GM12864 (cell line): ENCODE data around the gene MAST4.

Experiments
- DNase-seq: peaks from one replicate; pipeline ENCODE4 v3.0.0-alpha.2; 2011; ENCODE audit warnings: low read depth
- H3K4me3 ChIP-seq: 2 replicates; pipeline ENCODE4 v1.5.1; 2011; ENCODE audit warnings: mild to moderate bottlenecking, low read depth, low read length, control low read depth
- TF ChIP-seq, protein P1 (sequence below): IDR thresholded peaks from 2 replicates; pipeline ENCODE4 v1.5.1; 2011; ENCODE audit warnings: low read depth, mild to moderate bottlenecking, moderate library complexity, low read length, control low read depth, inconsistent platforms; ENCODE audit errors: missing control alignments

The MAST4 gene

DNA sequence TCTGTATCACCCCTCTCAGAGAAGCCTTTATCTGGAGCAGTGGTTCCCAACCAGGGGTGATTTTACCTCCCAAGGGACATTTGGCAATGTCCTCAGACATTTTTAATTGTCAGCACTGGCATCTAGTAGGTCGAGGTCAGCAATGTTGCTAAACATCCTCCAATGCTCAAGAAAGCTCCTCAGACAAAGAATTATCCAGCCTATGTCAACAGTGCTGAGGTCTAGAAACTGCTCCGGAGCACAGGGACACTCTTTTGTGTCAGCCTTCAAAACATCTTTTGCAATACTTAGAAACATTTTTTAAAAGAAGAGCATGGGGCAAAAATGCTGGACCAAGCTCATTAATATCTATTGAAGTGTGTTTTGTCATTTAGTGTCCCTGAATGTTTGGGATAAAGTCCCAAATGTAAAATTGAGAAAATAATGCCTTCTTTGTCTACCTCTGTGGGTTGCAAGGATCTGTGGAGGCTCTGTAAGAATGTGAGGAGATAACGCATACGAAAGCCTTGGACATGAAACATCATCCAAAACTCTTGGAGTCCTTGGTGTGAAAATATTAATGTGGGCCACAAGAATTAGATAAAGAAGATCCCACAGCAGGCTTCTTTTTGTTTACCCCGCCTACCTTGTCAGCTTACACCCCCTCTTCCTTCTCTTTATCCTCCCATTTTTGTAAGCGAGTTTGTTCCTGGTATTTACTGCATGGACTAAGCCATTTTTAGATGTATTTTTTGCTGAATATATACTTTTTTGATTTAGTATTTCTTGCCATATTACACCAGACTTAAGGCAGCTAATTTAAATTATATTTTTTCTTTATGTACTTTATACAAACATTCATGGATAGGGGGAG, 406.9 kb downstream of the MAST4 start:
- H3K4me3 ChIP-seq, result no peak overlapping the region
- DNase-seq, result no peak
- TF ChIP-seq, protein P1, sequence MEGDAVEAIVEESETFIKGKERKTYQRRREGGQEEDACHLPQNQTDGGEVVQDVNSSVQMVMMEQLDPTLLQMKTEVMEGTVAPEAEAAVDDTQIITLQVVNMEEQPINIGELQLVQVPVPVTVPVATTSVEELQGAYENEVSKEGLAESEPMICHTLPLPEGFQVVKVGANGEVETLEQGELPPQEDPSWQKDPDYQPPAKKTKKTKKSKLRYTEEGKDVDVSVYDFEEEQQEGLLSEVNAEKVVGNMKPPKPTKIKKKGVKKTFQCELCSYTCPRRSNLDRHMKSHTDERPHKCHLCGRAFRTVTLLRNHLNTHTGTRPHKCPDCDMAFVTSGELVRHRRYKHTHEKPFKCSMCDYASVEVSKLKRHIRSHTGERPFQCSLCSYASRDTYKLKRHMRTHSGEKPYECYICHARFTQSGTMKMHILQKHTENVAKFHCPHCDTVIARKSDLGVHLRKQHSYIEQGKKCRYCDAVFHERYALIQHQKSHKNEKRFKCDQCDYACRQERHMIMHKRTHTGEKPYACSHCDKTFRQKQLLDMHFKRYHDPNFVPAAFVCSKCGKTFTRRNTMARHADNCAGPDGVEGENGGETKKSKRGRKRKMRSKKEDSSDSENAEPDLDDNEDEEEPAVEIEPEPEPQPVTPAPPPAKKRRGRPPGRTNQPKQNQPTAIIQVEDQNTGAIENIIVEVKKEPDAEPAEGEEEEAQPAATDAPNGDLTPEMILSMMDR, result no peak

DNA sequence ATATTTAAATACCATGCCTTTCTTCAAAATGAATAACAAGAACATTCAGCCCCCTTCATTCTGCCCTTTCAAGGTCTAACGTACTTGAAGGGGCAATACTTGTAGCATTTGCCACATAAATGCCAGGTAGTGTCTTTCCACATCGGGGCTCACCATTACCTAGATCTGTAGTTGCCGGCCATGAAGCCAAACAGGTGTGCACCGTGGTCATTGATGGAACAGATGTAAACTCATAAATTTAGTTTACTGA, 407.4 kb downstream of the MAST4 start:
- DNase-seq, result no peak
- H3K4me3 ChIP-seq, result peak overlapping the region; percentile 46; the same call in 1 of the 2 replicates
- TF ChIP-seq, protein P1, result no peak

DNA sequence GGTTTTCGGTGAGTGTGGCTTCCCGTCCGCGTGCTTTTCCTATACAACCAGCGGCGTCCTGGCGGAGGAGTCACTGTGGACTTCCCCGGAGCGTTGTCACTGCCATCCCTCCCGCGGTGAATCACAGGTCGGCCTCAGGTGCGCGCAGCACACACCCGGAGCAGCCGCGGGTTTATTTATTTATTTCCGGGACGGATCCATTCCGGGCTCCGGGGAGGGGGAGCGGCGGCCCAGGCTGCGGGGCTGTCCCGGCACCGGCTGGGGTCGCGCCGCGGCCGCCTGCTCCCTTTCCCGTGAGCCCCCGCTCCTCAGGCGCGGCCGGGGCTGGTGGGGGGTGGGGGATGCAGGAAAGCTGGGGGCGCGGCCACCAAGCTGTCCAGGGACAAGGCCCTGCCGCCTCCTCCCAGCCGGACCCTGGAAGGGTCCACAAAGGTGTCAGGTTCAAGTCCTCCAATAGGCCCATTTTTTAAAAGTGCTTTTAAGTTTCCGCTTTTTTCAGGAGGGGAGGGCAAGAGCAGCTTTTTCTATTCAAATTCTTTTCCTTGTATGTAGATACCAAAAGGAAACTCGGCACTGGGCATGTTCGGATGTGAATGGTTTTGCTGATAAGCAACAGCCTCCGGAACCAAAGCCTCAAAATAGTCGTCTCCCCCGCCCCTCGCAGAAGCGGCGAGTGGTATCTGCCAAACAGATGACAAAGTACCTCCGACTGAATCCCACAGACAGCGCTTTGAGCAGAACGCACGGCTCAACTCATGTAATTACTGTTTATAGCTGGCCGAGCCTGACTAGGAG, 407.9 kb downstream of the MAST4 start:
- DNase-seq, result peak; percentile 49
- TF ChIP-seq, protein P1, result no peak
- peak overlapping the region; percentile 46 for H3K4me3 ChIP-seq

DNA sequence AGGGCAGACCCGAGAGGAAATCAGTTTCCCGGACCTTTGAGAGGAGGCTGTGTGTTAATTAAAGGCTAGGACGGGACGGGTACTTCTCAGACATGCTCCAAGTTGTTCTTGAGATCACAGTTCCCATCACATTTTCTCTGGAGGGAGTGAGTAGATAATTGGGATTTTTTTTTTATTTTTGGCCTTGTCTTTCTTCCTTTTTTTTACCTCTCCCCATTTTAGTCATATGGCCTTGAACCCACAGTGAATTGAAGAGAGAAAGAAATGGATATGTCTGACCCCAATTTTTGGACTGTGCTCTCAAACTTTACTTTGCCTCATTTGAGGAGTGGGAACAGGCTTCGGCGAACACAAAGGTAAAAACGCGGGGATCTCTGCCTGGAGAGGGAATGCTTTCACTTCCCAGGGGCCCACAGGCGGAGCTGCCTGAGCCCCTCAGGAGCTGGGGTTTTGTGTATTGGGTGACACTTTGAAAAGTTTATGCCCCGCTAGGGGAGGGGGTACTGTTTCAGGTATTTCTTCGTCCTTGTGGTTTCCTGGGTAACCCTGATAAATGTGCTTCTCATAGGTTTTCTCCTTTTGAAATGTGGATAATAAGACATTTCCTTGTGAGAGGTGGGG, 408.6 kb downstream of the MAST4 start:
- TF ChIP-seq, protein P1, result no peak
- peak overlapping the region; percentile 46 for H3K4me3 ChIP-seq
- DNase-seq, result no peak

DNA sequence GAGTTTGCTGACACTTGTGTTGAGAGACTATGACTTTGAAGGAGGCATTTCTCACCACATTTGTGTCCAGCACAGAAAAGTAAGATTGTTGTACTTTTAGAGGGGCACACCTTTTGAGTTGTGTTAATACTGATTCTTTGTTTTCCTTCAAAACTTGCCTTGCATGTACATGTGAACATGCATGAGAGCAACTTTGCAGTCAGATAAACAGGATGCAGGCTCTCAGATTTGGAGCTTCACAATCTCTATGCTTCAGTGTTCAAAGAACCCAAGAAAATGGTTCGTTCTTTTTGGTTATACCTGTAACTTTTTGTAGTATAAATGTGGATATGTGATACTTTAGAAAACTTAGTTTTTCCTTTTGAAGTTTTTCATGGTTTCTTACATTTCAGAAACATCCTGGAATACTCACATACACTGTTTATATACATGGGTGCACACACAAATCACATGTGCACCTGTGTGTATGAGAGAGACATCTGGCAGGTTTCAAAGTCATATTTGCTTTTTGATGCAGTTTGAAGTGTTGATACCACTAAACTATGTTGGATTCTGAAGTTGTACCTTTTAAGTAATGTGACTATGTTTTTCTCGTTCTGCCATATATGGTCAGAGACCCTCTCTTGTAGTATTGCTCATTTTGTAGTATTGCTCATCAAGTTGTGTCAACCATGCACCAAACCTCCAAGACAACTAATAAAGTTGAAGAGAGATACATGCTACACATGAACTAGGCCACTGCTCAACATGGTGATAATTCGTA, 409.7 kb downstream of the MAST4 start:
- DNase-seq, result no peak
- H3K4me3 ChIP-seq, result no peak overlapping the region
- TF ChIP-seq, protein P1, result no peak

DNA sequence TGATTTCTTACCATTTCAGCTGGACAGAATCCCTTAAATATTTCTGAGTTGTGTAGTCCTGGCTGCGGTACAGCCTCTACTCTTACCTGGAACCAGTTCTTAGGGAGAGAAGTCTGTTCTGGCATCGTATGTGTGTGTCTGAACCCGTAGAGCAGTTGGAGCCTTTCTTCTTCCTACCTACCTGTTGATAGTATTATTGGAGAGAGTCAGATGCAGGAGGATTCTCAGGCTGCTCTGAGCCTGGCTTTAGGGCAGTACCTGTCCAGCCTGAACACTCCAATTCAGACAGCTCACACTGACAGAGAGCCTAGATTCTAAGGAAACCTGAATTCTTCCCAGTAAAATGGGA, 410.3 kb downstream of the MAST4 start:
- TF ChIP-seq, protein P1, result no peak
- DNase-seq, result no peak
- H3K4me3 ChIP-seq, result no peak overlapping the region
